HG03175 (cell line): ENCODE data around the gene MLPH.
A peak's percentile ranks its signal among the peaks of the same experiment; 100 is the strongest.
"Not testable (repeated sequence)": the region's sequence is repeated elsewhere in the genome, so short reads cannot be mapped to it uniquely, and the experiment has no call there.

Experiments used
- ATAC-seq: cut with Tn5 transposase; IDR thresholded peaks from one replicate; pipeline ENCODE4 v1.9.1; 2021; ENCODE audit warnings: mild to moderate bottlenecking, moderate library complexity; ENCODE audit not compliant: unreplicated experiment

Gene MLPH

DNA sequence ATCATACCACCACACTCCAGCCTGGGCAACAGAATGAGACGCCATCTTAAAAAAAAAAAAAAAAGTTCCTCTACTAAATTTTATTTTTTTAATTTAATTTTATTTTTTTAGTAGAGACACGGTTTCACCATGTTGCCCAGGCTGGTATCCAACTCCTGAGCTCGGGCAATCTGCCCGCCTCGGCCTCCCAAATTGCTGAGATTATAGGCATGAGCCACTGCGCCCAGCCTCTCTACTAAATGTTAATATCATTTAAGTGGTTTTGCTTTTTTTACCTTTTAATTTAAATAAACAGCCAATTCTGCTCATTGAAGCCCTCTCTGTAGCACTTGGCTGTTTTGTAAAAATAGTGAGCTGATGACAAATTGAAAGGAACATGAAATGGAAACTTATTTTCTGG, 94.3 kb downstream of the MLPH start:
- no peak for ATAC-seq

GRCh38 chr2:237581751-237582746, 95.0 kb downstream of the MLPH start:
- peak; percentile 45 for ATAC-seq

DNA sequence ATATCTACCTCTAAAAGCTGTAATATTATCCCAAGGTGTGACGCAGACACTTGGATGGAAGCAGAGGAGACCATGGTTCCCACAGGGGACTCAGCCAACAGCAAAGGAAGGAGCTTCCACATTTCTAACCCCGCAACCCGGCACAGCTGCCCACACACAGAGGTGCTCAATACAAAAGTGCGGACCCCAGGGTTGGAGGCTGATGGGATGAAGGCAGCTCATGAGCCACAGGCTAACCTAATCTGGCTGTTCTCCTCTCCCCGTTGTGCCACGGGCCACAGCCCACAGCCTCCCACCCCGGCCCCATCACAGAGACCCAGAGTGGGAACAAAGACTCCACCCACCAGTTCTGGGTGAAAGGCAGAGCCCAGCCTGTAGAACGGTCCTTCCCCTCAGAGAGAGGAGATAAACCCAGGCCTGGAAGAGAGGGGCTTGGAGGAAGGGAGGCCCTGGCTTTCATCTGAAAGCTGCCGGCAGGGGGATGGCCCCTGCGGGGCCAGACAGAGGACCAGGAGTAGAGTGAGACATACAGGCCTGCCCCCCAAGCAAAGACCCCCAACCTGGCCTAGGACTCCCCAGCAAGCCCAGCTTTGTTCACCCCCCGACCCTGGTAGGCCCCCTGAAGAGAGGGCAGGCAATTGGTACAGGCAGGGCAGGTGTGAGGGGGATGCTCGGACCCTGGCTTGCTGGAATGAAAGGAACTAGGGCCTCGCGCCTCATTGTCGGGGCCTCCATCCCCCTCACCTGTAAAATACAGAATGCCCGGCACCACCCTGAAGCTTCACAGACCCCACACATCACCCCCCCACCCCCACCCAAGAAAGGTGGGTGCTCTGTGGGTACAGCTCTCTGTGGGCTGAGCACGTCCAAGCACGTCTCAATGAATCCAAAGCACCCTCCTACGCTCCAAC, 96.6 kb downstream of the MLPH start:
- no peak for ATAC-seq

- ATAC-seq = no peak
Measured at GRCh38 chr2:237585590-237586221, 98.7 kb downstream of the MLPH start.

- ATAC-seq = no peak
Measured at GRCh38 chr2:237588044-237588696, 101.1 kb downstream of the MLPH start.

- no peak for ATAC-seq
Measured at GRCh38 chr2:237590272-237591140, 103.5 kb downstream of the MLPH start, which contains the start of gene RAB17. RAB17 (minus strand) TSS chr2:237590734; CDS start chr2:237586154, 4,580 bp downstream.

- ATAC-seq = no peak
Measured at GRCh38 chr2:237591141-237591881, 104.3 kb downstream of the MLPH start.

DNA sequence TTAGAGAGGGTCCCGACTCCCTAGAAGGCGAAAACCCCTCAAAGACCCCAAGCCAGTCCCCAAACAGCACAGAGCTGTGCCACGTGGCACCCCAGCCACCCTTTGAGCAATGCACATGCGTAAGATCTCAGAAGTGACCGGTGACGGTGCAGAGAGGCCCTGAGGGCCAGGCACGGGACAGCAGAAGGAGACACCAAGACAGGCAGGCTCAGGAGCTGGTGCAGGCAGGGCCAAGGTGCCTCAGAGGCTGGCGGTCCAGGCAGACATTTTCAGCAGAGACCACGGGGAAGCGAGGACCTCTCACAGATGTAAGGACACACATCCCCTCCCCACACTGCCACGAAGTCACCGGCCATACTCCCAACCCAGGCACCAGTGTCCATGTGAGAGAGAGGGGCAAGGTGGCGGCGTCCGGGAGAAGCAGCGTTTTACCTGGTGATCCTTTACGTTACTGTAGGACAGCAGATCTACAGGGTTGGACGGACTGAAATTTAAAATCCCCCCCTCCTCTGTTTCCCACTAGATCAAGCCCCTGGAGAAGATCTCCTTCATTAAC, 105.5 kb downstream of the MLPH start:
- ATAC-seq = no peak

- ATAC-seq = no peak
Measured at GRCh38 chr2:237593036-237593435, 106.0 kb downstream of the MLPH start.

DNA sequence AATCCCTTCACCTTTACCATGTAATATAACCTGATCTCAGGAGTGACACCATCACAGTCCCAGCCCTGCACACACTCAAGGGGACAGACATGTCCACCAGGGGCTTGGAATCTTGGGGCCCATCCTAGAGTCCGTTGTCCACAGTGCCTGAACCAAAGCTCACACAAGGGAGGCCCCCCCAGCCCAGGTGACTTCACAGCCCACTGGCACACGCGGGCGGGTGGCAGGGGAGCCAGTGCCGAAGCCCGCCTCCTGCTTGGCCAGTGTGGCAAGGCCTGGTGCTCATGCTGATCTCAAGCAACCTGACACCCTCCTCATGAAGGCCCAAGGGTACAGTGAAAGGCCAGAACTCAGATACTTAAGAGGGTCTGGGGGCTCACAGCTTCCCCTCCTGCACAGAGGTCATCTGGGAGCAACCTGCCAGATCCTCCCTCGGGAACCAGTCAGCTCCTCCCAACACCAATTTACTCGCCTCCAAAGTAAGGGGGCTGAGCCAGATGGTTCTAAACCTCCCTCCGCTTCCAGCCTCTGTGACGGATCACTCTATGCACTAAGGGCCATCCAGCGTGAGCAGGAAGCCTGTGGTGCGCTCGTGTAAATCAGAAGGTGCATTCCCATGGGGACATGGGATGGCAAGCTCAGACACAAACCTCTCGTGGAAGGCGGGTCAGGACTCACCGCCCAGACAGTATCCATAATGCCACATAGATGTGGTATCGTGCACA, 106.7 kb downstream of the MLPH start:
- no peak for ATAC-seq

DNA sequence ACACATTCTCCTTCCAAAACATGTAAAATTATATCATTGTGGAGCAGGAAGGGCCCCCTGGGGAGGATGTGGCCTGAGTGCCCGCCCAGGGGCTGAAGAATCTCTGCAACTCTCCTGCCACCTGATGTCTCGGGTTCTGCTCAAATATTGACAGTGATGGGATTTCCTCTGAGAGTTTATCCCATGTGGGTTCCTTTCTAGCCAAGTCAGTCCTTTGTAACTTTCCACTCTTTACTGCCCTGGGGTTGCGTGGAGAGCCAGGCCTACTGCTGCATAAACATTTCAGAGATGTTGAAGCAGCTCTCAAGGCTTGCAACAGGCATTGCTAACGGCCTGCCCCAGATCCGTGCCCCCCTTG, 107.4 kb downstream of the MLPH start:
- ATAC-seq = no peak

DNA sequence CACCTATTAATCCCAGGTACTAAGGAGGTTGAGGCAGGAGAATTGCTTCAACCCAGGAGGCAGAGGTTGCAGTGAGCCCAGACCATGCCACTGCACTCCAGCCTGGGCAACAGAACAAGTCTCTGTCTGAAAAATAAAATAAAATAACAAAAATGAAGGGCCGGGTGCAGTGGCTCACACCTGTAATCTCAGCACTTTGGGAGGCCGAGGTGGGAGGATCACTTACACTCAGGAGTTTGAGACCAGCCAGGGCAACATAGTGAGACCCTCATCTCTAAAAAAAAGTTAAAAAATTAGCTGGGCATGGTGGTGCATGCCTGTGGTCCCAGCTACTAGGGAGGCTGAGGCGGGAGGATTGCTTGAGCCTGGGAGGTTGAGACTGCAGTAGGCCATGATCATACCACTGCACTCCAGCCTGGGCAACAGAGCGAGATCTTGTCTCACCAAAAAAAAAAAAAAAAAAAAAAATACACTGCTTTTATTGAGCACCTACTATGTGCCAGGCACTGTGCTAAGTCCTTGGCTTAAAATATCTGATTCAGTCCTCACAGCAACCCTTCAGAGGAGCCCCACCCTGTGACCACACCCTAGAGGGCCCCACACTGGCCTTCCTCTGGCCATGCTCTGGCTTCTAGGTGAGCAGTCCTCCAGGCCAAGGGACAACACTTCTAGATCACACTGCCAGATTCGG, 108.9 kb downstream of the MLPH start:
- ATAC-seq = not testable (repeated sequence)

GRCh38 chr2:237596520-237597195, 109.6 kb downstream of the MLPH start:
- no peak for ATAC-seq

GRCh38 chr2:237597196-237598145, 110.4 kb downstream of the MLPH start:
- ATAC-seq = no peak

- no peak for ATAC-seq
Measured at GRCh38 chr2:237598468-237599208, 111.6 kb downstream of the MLPH start.
